Spleen (tissue), 7 donors: ENCODE measurements around the gene CDR2.

ENCODE experiments used
- CTCF ChIP-seq, 11 experiments: fragments of 200-600 bp in 7 of 11; fragments of 450-650 bp in 4 of 11; sonication (generic) in 4 of 11; IDR thresholded peaks in 8 of 11; conservative IDR thresholded peaks in 3 of 11; 1 replicate in 7 of 11; 2 replicates in 4 of 11; pipeline versions ENCODE4 v1.4.0 to v1.8.0; 2016 to 2021; ENCODE audit warnings: antibody characterized with exemption in 11 of 11, inconsistent platforms in 4 of 11, mild to moderate bottlenecking in 1 of 11
- POLR2A ChIP-seq, 3 donors: fragments of 450-650 bp; IDR thresholded peaks; one replicate each; pipeline ENCODE4 v1.5.1; 2017; ENCODE audit warnings: antibody characterized with exemption in 3 of 3, mild to moderate bottlenecking in 1 of 3
- POLR2AphosphoS5 ChIP-seq, 3 donors: sonication (generic); formaldehyde crosslinking; IDR thresholded peaks; one replicate each; pipeline ENCODE4 v1.5.1; 2017; ENCODE audit warnings: antibody characterized with exemption in 3 of 3
- donor health status: DM: no; HTN: no; CAD: no; lungs with moderate emphysema.
- donor health status: DM: no; HTN: no; CAD: no.
- donor health status: DM: no; HTN: no; CAD: no.

GRCh38 chr16:22322741-22323140 lies 51.7 kb downstream of the CDR2 start:
- no peak for TF ChIP-seq CTCF (IDR thresholded peaks at IDR 0.05 in 8 of 11, conservative IDR thresholded peaks at IDR 0.05 in 3 of 11)
- TF ChIP-seq POLR2A (IDR thresholded peaks at IDR 0.05) = no peak
- TF ChIP-seq POLR2AphosphoS5 (IDR thresholded peaks at IDR 0.05) = no peak
